Endothelial cell of umbilical vein (primary cell): Measurements from ENCODE around the gene C15orf40. TPM values are rescaled to one million over a fixed set of nuclear protein-coding genes. Genes with fewer than 3 reads are reported as not detected.

Experiments used
- BruUV-seq: library from RNA; stranded (reverse); fragments of 400-500 nt; replicated peaks from 2 replicates; lab custom pipeline; 2021; lab: Mats Ljungman, UMichigan
- CTCF ChIA-PET: fragments of 300-600, 350-600 bp; sonication (Branson Sonifier 250); formaldehyde crosslinking; loops from one replicate; lab custom pipeline; 2021; ENCODE audit warnings: antibody characterized with exemption, inconsistent platforms; lab: Charles Lee
- POLR2A ChIA-PET: fragments of 300-600, 350-600 bp; sonication (Branson Sonifier 250); formaldehyde crosslinking; loops from one replicate; lab custom pipeline; 2021; ENCODE audit warnings: antibody characterized with exemption, inconsistent platforms; lab: Charles Lee
- DNase-seq: peaks from one replicate; pipeline ENCODE4 v3.0.0-alpha.2; 2011; ENCODE audit warnings: low read depth, low spot score
- FAIRE-seq: peaks from 2 replicates; lab custom pipeline; 2011; peaks lifted over from hg19 to GRCh38; lab: Jason Lieb, UNC
- H2AFZ ChIP-seq: 2 replicates; pipeline ENCODE4 v1.6.0; 2012; ENCODE audit warnings: low read depth, low read length, control low read depth, inconsistent platforms
- H3K27ac ChIP-seq: 2 replicates; pipeline ENCODE4 v1.5.1; 2011; ENCODE audit warnings: low read depth, mild to moderate bottlenecking, control low read depth, low read length, moderate library complexity; ENCODE audit not compliant: insufficient read depth
- H3K27me3 ChIP-seq, 2 experiments: 2 replicates each; pipeline versions ENCODE4 v1.6.0 to v1.6.1; 2011; ENCODE audit warnings: low read length in 2 of 2, mixed read lengths in 1 of 2; ENCODE audit not compliant: control insufficient read depth in 2 of 2, insufficient read depth in 2 of 2
- H3K36me3 ChIP-seq, 2 experiments: 2 replicates in 1 of 2; 3 replicates in 1 of 2; pipeline ENCODE4 v1.5.1; 2011; ENCODE audit warnings: low read length in 2 of 2, mild to moderate bottlenecking in 1 of 2, moderate library complexity in 1 of 2; ENCODE audit not compliant: control insufficient read depth in 2 of 2, insufficient read depth in 2 of 2; ENCODE audit errors: extremely low read depth in 1 of 2
- H3K4me1 ChIP-seq: 3 replicates; pipeline ENCODE4 v1.5.1; 2011; ENCODE audit warnings: mild to moderate bottlenecking, low read length; ENCODE audit not compliant: control insufficient read depth, insufficient read depth; ENCODE audit errors: extremely low read depth
- H3K4me2 ChIP-seq: 2 replicates; pipeline ENCODE4 v1.6.1; 2011; ENCODE audit warnings: low read length, control low read depth, mixed read lengths; ENCODE audit not compliant: insufficient read depth
- H3K4me3 ChIP-seq, 3 experiments: fragments of 200-600 bp in 1 of 3; sonication (generic), shearing (Covaris generic) in 1 of 3; replicated peaks in 1 of 3; 2 replicates each; pipeline ENCODE4 v1.5.1; 2011 to 2016; ENCODE audit warnings: control low read depth in 3 of 3, low read length in 3 of 3, mild to moderate bottlenecking in 2 of 3, inconsistent platforms in 1 of 3, low read depth in 1 of 3, moderate library complexity in 1 of 3; ENCODE audit not compliant: insufficient read depth in 1 of 3
- H3K79me2 ChIP-seq: 2 replicates; pipeline ENCODE4 v1.6.0; 2012; ENCODE audit warnings: low read length, inconsistent platforms; ENCODE audit not compliant: control insufficient read depth, insufficient read depth
- H3K9ac ChIP-seq: replicated peaks from 2 replicates; pipeline ENCODE3; 2011; ENCODE audit warnings: low read length, control low read depth; ENCODE audit not compliant: insufficient read depth; ENCODE audit errors: extremely low read depth
- H3K9me1 ChIP-seq: replicated peaks from 3 replicates; pipeline ENCODE4 v1.6.0; 2011; ENCODE audit warnings: mild to moderate bottlenecking, low read length; ENCODE audit not compliant: control insufficient read depth, insufficient read depth; ENCODE audit errors: extremely low read depth
- H3K9me3 ChIP-seq: replicated peaks from 2 replicates; pipeline ENCODE4 v1.5.1; 2012; ENCODE audit warnings: low read length, inconsistent platforms; ENCODE audit not compliant: control insufficient read depth, insufficient read depth
- H4K20me1 ChIP-seq: replicated peaks from 2 replicates; pipeline ENCODE3; 2011; ENCODE audit warnings: mild to moderate bottlenecking, low read length; ENCODE audit not compliant: control insufficient read depth, insufficient read depth; ENCODE audit errors: extremely low read depth
- CTCF ChIP-seq, 2 donors: IDR thresholded peaks; 1 replicate in 1 of 2; 2 replicates in 1 of 2; pipeline ENCODE4 v1.5.1; 2011; ENCODE audit warnings: low read length in 2 of 2, mild to moderate bottlenecking in 2 of 2, moderate library complexity in 2 of 2, control low read depth in 1 of 2, inconsistent platforms in 1 of 2, low read depth in 1 of 2; ENCODE audit not compliant: insufficient read depth in 1 of 2; ENCODE audit errors: extremely low read depth in 1 of 2
- EZH2 ChIP-seq: IDR thresholded peaks from 2 replicates; pipeline ENCODE4 v1.6.1; 2012; ENCODE audit warnings: borderline replicate concordance, low read depth, mild to moderate bottlenecking, moderate library complexity, low read length, inconsistent platforms; ENCODE audit not compliant: severe bottlenecking
- FOS ChIP-seq: IDR thresholded peaks from 2 replicates; pipeline ENCODE4 v1.6.1; 2011; ENCODE audit warnings: mild to moderate bottlenecking, low read length, moderate library complexity, borderline replicate concordance; ENCODE audit not compliant: insufficient read depth
- GATA2 ChIP-seq: IDR thresholded peaks from 2 replicates; pipeline ENCODE4 v1.7.0; 2011; ENCODE audit warnings: low read depth, mild to moderate bottlenecking, moderate library complexity, mixed read lengths, low read length; ENCODE audit not compliant: insufficient read length, insufficient read depth
- JUN ChIP-seq: IDR thresholded peaks from 2 replicates; pipeline ENCODE4 v1.6.1; 2011; ENCODE audit warnings: borderline replicate concordance, low read depth; ENCODE audit not compliant: insufficient read length, insufficient read depth
- MAX ChIP-seq: IDR thresholded peaks from 2 replicates; pipeline ENCODE4 v1.6.1; 2011; ENCODE audit not compliant: insufficient read depth, insufficient read length
- MYC ChIP-seq: IDR thresholded peaks from one replicate; pipeline ENCODE4 v1.6.1; 2011; ENCODE audit warnings: mild to moderate bottlenecking, low read depth, low read length
- POLR2A ChIP-seq: IDR thresholded peaks from 2 replicates; pipeline ENCODE4 v1.6.1; 2012; ENCODE audit warnings: low read depth, mild to moderate bottlenecking, control low read depth, low read length
- POLR2AphosphoS5 ChIP-seq: IDR thresholded peaks from 2 replicates; pipeline ENCODE4 v1.6.1; 2012; ENCODE audit warnings: low read depth, mild to moderate bottlenecking, control low read depth, low read length, moderate library complexity; ENCODE audit not compliant: insufficient read depth
- dilution Hi-C: fragments of 300-500 bp; cut with MboI; formaldehyde crosslinking; loops from one replicate; pipeline ENCODE4 v1.15.0; 2019; ENCODE audit warnings: low sequenced_read_pairs; ENCODE audit not compliant: extremely low pct_ligation_motif_present
- intact Hi-C: fragments of 100-400 bp; cut with micrococcal nuclease; formaldehyde crosslinking; loops from one replicate; pipeline ENCODE4 v1.10.0; 2022
- polyA plus RNA-seq, 4 experiments: library from polyadenylated mRNA; depleted of rRNA in 3 of 4; stranded (reverse) in 3 of 4; unstranded in 1 of 4; fragments of >200 nt; gene quantifications; 2 replicates each; pipeline versions ENCODE4 v1.2.1 to v1.2.3, GENCODE V29; 2011 to 2012; ENCODE audit warnings: missing spikeins in 1 of 4
- total RNA-seq: library from RNA; stranded (reverse); gene quantifications from 2 replicates; pipeline ENCODE4 v1.2.3, GENCODE V29; 2021

Gene C15orf40
- total and polyA plus RNA-seq, 2 donors (not counting 3 experiments of a cell fraction or from before 2014, with no cell fraction given) = 15.4 to 27.9 TPM

GRCh38 chr15:82960766-82961165 is 50.7 kb downstream of the C15orf40 start:
- TF ChIP-seq MAX (no peak), POLR2A (no peak), CTCF (IDR thresholded peaks at IDR 0.05; ENCODE audit: extremely low read depth in 1 of 2, insufficient read depth in 1 of 2, low read depth in 1 of 2, low read length in 2 of 2) (no peak), EZH2 (no peak), JUN (no peak), POLR2AphosphoS5 (no peak), MYC (no peak), FOS (no peak), GATA2 (no peak)
- DNase-seq (no peak), FAIRE-seq (no peak)
- intact Hi-C loops (no loop called here), dilution Hi-C loops (no loop called here)
- no peaks in the 10 kb centered on the region for H3K9me1 ChIP-seq
- H3K79me2 ChIP-seq = no peaks in the 10 kb centered on the region
- H3K9ac ChIP-seq = no peak overlapping the region
- no TSS peak for BruUV-seq
- no peak overlapping the region for H2AFZ ChIP-seq
- no peak overlapping the region for H3K27ac ChIP-seq
- H3K4me3 ChIP-seq = no peak overlapping the region
- H3K36me3 ChIP-seq = no peaks in the 10 kb centered on the region
- H3K27me3 ChIP-seq = peaks cover 0 to 1% of the 10 kb centered on the region in 2 experiments
- POLR2A ChIA-PET = no interaction called here
- H3K4me2 ChIP-seq = no peak overlapping the region
- CTCF ChIA-PET = interaction anchor here (1.0 kb wide), 1 partner anchor 14 kb away, joined by 3 read pairs; no protein-coding TSS in a partner anchor
- H3K9me3 ChIP-seq = no peaks in the 10 kb centered on the region
- no peaks in the 10 kb centered on the region for H3K4me1 ChIP-seq
- no peaks in the 10 kb centered on the region for H4K20me1 ChIP-seq
